ENCODE data around the gene MASP1.
"Not testable (repeated sequence)": the region's sequence is repeated elsewhere in the genome, so short reads cannot be mapped to it uniquely, and the experiment has no call there.

The MASP1 gene

DNA sequence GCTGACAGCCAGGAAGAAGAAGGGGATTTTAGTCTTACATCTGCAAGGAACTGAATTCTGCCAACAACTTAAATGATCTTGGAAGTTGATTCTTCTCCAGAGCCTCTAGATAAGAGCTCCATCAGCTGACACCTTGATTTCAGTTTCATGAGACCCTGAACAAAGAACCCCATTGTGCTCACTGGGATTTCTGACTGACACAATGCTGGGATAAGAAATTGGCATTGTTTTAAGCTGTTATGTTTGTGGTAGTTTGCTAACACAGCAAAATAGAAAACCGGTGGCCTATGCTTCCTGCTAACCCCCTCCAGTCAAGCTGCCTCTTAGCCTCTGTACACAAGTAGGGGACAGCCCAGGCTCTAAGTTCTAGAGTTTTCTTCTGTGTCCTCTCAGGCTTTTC, 36.2 kb downstream of the MASP1 start:
- no peak for TF ChIP-seq CTCF (IDR thresholded peaks at IDR 0.05; ENCODE audit: control insufficient read depth, insufficient read depth, low read depth, low read length, missing control alignments)
- H3K4me3 ChIP-seq (ENCODE audit: control insufficient read depth, low read depth, low read length) = no peak overlapping the region
- no peak for DNase-seq (ENCODE audit: low read depth)

- H3K4me3 ChIP-seq (ENCODE audit: control insufficient read depth, low read depth, low read length) = no peak overlapping the region
- no peak for TF ChIP-seq CTCF (IDR thresholded peaks at IDR 0.05; ENCODE audit: control insufficient read depth, insufficient read depth, low read depth, low read length, missing control alignments)
- no peak for DNase-seq (ENCODE audit: low read depth)
Measured at GRCh38 chr3:187252311-187252710, 39.2 kb downstream of the MASP1 start.

- H3K4me3 ChIP-seq (ENCODE audit: control insufficient read depth, low read depth, low read length) = no peak overlapping the region
- no peak for DNase-seq (ENCODE audit: low read depth)
- no peak for TF ChIP-seq CTCF (IDR thresholded peaks at IDR 0.05; ENCODE audit: control insufficient read depth, insufficient read depth, low read depth, low read length, missing control alignments)
Measured at GRCh38 chr3:187251599-187251998, 39.9 kb downstream of the MASP1 start.

GRCh38 chr3:187247398-187247797, 44.1 kb downstream of the MASP1 start:
- DNase-seq (ENCODE audit: low read depth) = no peak
- no peak overlapping the region for H3K4me3 ChIP-seq (ENCODE audit: control insufficient read depth, low read depth, low read length)
- no peak for TF ChIP-seq CTCF (IDR thresholded peaks at IDR 0.05; ENCODE audit: control insufficient read depth, insufficient read depth, low read depth, low read length, missing control alignments)

GRCh38 chr3:187243933-187244524, 47.5 kb downstream of the MASP1 start:
- no peak overlapping the region for H3K4me3 ChIP-seq (ENCODE audit: control insufficient read depth, low read depth, low read length)
- DNase-seq (ENCODE audit: low read depth) = no peak
- TF ChIP-seq CTCF (IDR thresholded peaks at IDR 0.05; ENCODE audit: control insufficient read depth, insufficient read depth, low read depth, low read length, missing control alignments) = no peak

- DNase-seq (ENCODE audit: low read depth) = no peak
- TF ChIP-seq CTCF (IDR thresholded peaks at IDR 0.05; ENCODE audit: control insufficient read depth, insufficient read depth, low read depth, low read length, missing control alignments) = no peak
- no peak overlapping the region for H3K4me3 ChIP-seq (ENCODE audit: control insufficient read depth, low read depth, low read length)
Measured at GRCh38 chr3:187242900-187243299, 48.6 kb downstream of the MASP1 start.

GRCh38 chr3:187242435-187242834, 49.1 kb downstream of the MASP1 start:
- no peak overlapping the region for H3K4me3 ChIP-seq (ENCODE audit: control insufficient read depth, low read depth, low read length)
- TF ChIP-seq CTCF (IDR thresholded peaks at IDR 0.05; ENCODE audit: control insufficient read depth, insufficient read depth, low read depth, low read length, missing control alignments) = no peak
- DNase-seq (ENCODE audit: low read depth) = no peak

- H3K4me3 ChIP-seq (ENCODE audit: control insufficient read depth, low read depth, low read length); DNase-seq (ENCODE audit: low read depth): not testable (repeated sequence)
Measured at GRCh38 chr3:187238835-187239234, 52.7 kb downstream of the MASP1 start.
